ENCODE measurements around the gene OTOGL.
"Not testable (repeated sequence)": the region's sequence is repeated elsewhere in the genome, so short reads cannot be mapped to it uniquely, and the experiment has no call there.

Gene OTOGL

DNA sequence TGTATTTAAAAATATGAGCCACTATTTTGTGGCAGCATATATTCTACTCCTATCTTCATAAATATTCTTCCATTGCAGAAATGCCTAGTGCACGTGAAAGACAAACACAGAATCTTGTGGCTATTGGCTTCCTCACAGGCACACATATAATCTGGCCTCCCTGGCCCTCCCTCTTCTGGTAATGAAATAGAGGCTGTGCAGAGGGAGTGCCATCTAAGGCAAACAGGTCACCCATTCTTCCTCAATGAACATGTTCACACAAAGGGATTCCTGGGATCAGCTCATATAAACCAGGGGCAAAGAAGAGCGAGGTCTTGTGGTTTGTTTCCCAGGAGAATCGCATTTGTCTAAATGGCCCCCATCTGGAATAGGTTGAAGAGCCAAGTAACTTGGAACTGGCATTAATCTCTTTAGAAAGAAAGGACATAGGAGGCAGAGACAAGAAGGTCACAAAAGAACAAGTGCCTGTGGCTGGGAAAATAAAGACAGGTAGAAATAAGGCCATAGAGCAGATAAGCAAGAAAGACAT is 173.1 kb downstream of the OTOGL start:
- Histone ChIP-seq H3K36me3 (ENCODE audit: control insufficient read depth in 2 of 2, insufficient read depth in 2 of 2, low read length in 2 of 2) (no peaks in the 10 kb centered on the region), H3K4me3 (ENCODE audit: low read length in 2 of 2) (no peak overlapping the region), H3K27ac (ENCODE audit: low read length) (no peak overlapping the region), H3K9ac (ENCODE audit: low read length in 2 of 2) (no peak overlapping the region), H3K4me1 (ENCODE audit: control insufficient read depth, insufficient read depth, low read length) (peaks cover 2% of the 10 kb centered on the region), H3K9me3 (ENCODE audit: control insufficient read depth in 2 of 2, low read length in 2 of 2) (no peaks in the 10 kb centered on the region), H3K27me3 (ENCODE audit: control insufficient read depth in 1 of 2, insufficient read depth in 2 of 2, low read length in 2 of 2) (no peaks in the 10 kb centered on the region)

DNA sequence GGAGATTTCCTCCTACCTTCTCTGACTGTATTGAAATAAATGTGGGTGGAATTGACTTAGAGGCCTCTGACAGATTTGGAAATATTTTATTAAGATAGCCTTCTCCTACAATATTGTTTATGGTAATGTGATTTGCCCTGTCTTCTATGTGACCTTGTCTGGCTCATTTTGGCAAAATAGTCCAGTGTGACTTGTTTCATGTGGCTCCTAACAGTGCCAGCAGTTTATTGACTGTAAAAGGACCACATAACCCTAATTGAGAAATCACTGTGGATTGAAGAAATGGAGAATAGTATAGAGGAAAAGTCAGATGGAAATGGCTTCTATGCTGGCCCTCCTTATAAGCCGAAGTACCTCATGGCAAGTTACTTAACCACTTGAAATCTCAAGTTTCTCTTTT is 173.8 kb downstream of the OTOGL start:
- no peak overlapping the region for H3K4me3 ChIP-seq (ENCODE audit: low read length in 2 of 2)
- H3K36me3 ChIP-seq (ENCODE audit: control insufficient read depth in 2 of 2, insufficient read depth in 2 of 2, low read length in 2 of 2): no peaks in the 10 kb centered on the region
- no peak overlapping the region for H3K9ac ChIP-seq (ENCODE audit: low read length in 2 of 2)
- H3K27me3 ChIP-seq (ENCODE audit: control insufficient read depth in 1 of 2, insufficient read depth in 2 of 2, low read length in 2 of 2): no peaks in the 10 kb centered on the region
- peaks cover 2% of the 10 kb centered on the region for H3K4me1 ChIP-seq (ENCODE audit: control insufficient read depth, insufficient read depth, low read length)
- H3K27ac ChIP-seq (ENCODE audit: low read length): no peak overlapping the region
- H3K9me3 ChIP-seq (ENCODE audit: control insufficient read depth in 2 of 2, low read length in 2 of 2): no peaks in the 10 kb centered on the region

DNA sequence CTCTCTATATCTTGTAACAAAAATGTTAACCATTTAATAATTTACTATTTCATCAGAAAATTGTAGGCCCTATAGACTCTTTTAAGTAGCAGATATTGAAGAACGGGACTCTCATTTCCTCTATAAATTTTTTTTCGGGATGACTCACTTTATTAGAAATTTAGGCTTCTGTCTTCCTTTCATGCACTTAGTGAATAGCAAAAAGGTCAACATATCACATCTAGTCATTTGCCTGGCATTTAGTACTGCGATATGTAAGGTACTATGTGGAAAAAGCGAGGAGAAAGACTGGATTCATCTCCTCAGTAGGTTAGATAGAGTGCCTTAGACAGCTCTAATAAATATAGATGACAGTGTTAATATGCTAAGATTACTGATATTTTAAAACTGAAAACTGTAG is 178.4 kb downstream of the OTOGL start:
- Histone ChIP-seq H3K4me1 (ENCODE audit: control insufficient read depth, insufficient read depth, low read length) (no peaks in the 10 kb centered on the region), H3K9me3 (ENCODE audit: control insufficient read depth in 2 of 2, low read length in 2 of 2) (peaks cover 0 to 3% of the 10 kb centered on the region in 2 donors), H3K27me3 (ENCODE audit: control insufficient read depth in 1 of 2, insufficient read depth in 2 of 2, low read length in 2 of 2) (no peaks in the 10 kb centered on the region), H3K27ac (ENCODE audit: low read length) (no peak overlapping the region), H3K36me3 (ENCODE audit: control insufficient read depth in 2 of 2, insufficient read depth in 2 of 2, low read length in 2 of 2) (no peaks in the 10 kb centered on the region), H3K9ac (ENCODE audit: low read length in 2 of 2) (no peak overlapping the region), H3K4me3 (ENCODE audit: low read length in 2 of 2) (no peak overlapping the region)

DNA sequence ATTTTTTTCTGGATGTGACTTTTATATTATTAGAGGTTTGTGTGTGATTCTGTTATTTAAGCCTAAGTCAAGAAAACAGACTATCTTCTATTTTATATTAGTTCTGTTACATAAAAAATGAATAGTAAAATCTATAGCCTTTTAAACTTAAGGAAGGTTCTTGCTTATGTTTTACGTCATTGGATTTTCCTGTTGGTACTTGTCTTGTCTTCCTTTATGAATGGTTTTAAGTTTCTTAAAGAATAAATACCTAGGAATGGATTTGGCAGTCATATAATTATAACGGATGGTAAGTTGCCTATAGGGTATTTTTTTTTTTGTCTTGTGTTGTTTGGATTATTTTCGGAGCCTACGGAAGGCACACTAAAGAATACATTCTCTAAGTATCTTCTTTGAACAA is 182.9 kb downstream of the OTOGL start:
- H3K36me3 ChIP-seq (ENCODE audit: control insufficient read depth in 2 of 2, insufficient read depth in 2 of 2, low read length in 2 of 2): no peaks in the 10 kb centered on the region
- no peak overlapping the region for H3K27ac ChIP-seq (ENCODE audit: low read length)
- no peak overlapping the region for H3K9ac ChIP-seq (ENCODE audit: low read length in 2 of 2)
- H3K4me1 ChIP-seq (ENCODE audit: control insufficient read depth, insufficient read depth, low read length): no peaks in the 10 kb centered on the region
- peaks cover 0 to 3% of the 10 kb centered on the region in 2 donors for H3K9me3 ChIP-seq (ENCODE audit: control insufficient read depth in 2 of 2, low read length in 2 of 2)
- no peak overlapping the region for H3K4me3 ChIP-seq (ENCODE audit: low read length in 2 of 2)
- H3K27me3 ChIP-seq (ENCODE audit: control insufficient read depth in 1 of 2, insufficient read depth in 2 of 2, low read length in 2 of 2): no peaks in the 10 kb centered on the region

DNA sequence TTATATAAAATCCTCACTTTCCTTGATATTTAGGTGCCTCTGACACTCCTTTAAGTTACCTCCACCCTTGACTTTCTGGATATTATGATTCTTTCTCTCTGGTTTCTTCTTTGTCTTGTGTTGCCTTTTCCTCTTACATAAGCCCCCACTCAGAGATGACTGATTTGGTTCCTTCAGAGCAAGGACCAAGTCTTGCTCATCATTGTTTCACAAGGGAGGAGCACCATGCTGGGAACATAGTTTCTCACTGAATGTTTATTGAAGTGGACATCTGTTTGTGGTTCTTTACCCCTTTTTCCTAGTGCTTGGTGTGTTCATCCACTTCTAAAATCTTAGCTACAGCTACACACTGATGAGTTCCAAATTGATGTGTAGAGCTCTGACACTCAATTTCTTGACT is 183.4 kb downstream of the OTOGL start:
- Histone ChIP-seq H3K36me3 (ENCODE audit: control insufficient read depth in 2 of 2, insufficient read depth in 2 of 2, low read length in 2 of 2) (no peaks in the 10 kb centered on the region), H3K27ac (ENCODE audit: low read length) (no peak overlapping the region), H3K4me3 (ENCODE audit: low read length in 2 of 2) (no peak overlapping the region), H3K27me3 (ENCODE audit: control insufficient read depth in 1 of 2, insufficient read depth in 2 of 2, low read length in 2 of 2) (no peaks in the 10 kb centered on the region), H3K9ac (ENCODE audit: low read length in 2 of 2) (no peak overlapping the region), H3K4me1 (ENCODE audit: control insufficient read depth, insufficient read depth, low read length) (no peaks in the 10 kb centered on the region), H3K9me3 (ENCODE audit: control insufficient read depth in 2 of 2, low read length in 2 of 2) (peaks cover 0 to 3% of the 10 kb centered on the region in 2 donors)

DNA sequence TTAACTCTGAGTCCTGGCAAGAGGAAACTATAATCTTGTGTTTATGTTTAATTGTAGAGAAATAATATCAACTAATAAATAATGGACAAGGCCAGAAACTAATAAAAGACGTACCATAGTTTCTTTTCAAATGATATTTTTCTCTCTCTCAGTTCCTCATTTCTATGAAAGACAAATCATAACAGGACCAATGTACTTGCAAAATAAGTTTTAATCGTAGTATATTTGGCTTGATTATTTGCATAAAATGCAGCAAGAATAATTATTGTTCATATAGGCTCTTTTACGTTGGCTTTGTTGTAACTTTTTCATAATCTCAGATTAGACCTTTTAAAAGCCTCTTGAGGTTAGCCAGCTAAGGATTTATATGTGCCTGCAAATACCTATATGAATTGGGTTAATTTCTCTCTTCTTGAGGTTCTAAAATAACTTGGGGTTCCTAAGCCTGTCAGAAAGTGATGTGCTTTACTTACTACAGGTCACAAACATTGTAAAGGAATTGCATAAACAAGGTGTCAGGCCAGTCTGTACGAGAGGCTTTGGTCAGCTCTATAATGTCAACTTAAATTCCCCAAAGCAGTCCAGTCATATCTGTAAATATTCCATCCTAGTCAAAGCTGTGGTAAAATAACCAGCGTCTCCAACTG is 191.9 kb downstream of the OTOGL start:
- no peak overlapping the region for H3K27ac ChIP-seq (ENCODE audit: low read length)
- H3K9me3 ChIP-seq (ENCODE audit: control insufficient read depth in 2 of 2, low read length in 2 of 2): no peaks in the 10 kb centered on the region
- no peaks in the 10 kb centered on the region for H3K27me3 ChIP-seq (ENCODE audit: control insufficient read depth in 1 of 2, insufficient read depth in 2 of 2, low read length in 2 of 2)
- H3K4me3 ChIP-seq (ENCODE audit: low read length in 2 of 2): no peak overlapping the region
- no peak overlapping the region for H3K9ac ChIP-seq (ENCODE audit: low read length in 2 of 2)
- no peaks in the 10 kb centered on the region for H3K4me1 ChIP-seq (ENCODE audit: control insufficient read depth, insufficient read depth, low read length)
- H3K36me3 ChIP-seq (ENCODE audit: control insufficient read depth in 2 of 2, insufficient read depth in 2 of 2, low read length in 2 of 2): no peaks in the 10 kb centered on the region

DNA sequence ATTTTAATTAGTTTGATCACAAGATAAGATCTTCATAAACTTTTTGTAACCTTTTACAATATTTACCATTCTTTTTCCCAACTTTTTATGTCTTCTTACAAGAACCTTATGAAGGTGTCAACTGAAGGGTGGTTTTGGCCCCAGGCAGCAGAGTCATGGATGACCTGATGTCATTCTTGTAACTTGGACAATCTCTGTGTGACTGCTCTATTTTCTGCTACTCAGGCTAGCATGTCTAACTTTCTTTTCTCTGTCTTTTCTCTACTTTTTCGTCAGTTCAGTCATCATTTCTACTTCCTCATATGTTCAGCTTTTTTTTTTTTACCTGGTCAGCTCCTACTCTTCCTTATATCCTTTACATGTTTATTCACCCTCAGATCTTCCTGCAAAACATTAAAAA is 194.0 kb downstream of the OTOGL start:
- H3K9ac ChIP-seq (ENCODE audit: low read length in 2 of 2): no peak overlapping the region
- no peak overlapping the region for H3K4me3 ChIP-seq (ENCODE audit: low read length in 2 of 2)

DNA sequence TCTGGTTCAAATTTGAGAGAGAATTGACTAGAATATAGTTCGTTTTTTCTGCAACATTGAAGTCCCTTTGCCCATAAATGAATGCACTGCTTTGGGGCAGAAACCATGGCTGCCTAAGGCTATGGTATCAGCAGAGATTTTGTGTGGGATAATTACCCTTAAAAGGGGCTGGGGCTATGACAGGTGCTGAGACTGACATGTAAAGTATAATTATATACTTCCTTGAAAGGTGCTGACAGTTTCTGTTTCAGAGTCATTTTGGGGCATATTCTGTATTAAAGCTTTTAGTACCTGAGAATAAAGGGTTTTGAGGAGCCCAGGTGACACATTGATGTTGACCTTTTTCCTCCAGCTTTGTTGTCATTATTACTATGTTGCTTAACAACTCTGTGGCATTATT is 194.4 kb downstream of the OTOGL start:
- Histone ChIP-seq H3K9ac (ENCODE audit: low read length in 2 of 2) (no peak overlapping the region), H3K27me3 (ENCODE audit: control insufficient read depth in 1 of 2, insufficient read depth in 2 of 2, low read length in 2 of 2) (no peaks in the 10 kb centered on the region), H3K4me3 (ENCODE audit: low read length in 2 of 2) (no peak overlapping the region), H3K27ac (ENCODE audit: low read length) (no peak overlapping the region), H3K36me3 (ENCODE audit: control insufficient read depth in 2 of 2, insufficient read depth in 2 of 2, low read length in 2 of 2) (no peaks in the 10 kb centered on the region), H3K9me3 (ENCODE audit: control insufficient read depth in 2 of 2, low read length in 2 of 2) (no peaks in the 10 kb centered on the region), H3K4me1 (ENCODE audit: control insufficient read depth, insufficient read depth, low read length) (no peaks in the 10 kb centered on the region)

More for the DNA sequence above, 194.0 kb downstream of the OTOGL start:
- no peaks in the 10 kb centered on the region for H3K36me3 ChIP-seq (ENCODE audit: control insufficient read depth in 2 of 2, insufficient read depth in 2 of 2, low read length in 2 of 2)
- no peak overlapping the region for H3K27ac ChIP-seq (ENCODE audit: low read length)
- H3K27me3 ChIP-seq (ENCODE audit: control insufficient read depth in 1 of 2, insufficient read depth in 2 of 2, low read length in 2 of 2): no peaks in the 10 kb centered on the region
- no peaks in the 10 kb centered on the region for H3K9me3 ChIP-seq (ENCODE audit: control insufficient read depth in 2 of 2, low read length in 2 of 2)
- H3K4me1 ChIP-seq (ENCODE audit: control insufficient read depth, insufficient read depth, low read length): no peaks in the 10 kb centered on the region

DNA sequence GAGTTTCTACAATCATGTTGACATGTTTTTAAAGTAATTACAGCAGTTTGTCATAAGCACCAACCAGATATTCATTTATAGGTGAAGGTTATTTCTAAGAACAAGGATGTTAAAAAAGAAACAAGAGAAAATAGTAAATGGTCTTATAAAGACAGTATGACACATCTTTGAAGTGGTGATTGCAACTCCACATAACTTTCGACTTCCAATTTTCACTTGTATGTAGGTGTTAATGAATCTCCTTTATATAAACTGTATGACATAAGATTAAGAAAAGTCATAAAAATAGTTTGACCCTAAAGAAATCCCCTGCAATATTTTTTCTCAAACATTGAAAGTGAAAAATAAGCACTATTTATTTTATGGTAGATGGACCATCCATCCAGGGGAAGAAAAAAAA is 199.9 kb downstream of the OTOGL start:
- no peaks in the 10 kb centered on the region for H3K9me3 ChIP-seq (ENCODE audit: control insufficient read depth in 2 of 2, low read length in 2 of 2)
- H3K27ac ChIP-seq (ENCODE audit: low read length): no peak overlapping the region
- no peak overlapping the region for H3K4me3 ChIP-seq (ENCODE audit: low read length in 2 of 2)
- H3K9ac ChIP-seq (ENCODE audit: low read length in 2 of 2): no peak overlapping the region
- H3K4me1 ChIP-seq (ENCODE audit: control insufficient read depth, insufficient read depth, low read length): no peaks in the 10 kb centered on the region
- no peaks in the 10 kb centered on the region for H3K36me3 ChIP-seq (ENCODE audit: control insufficient read depth in 2 of 2, insufficient read depth in 2 of 2, low read length in 2 of 2)
- no peaks in the 10 kb centered on the region for H3K27me3 ChIP-seq (ENCODE audit: control insufficient read depth in 1 of 2, insufficient read depth in 2 of 2, low read length in 2 of 2)

DNA sequence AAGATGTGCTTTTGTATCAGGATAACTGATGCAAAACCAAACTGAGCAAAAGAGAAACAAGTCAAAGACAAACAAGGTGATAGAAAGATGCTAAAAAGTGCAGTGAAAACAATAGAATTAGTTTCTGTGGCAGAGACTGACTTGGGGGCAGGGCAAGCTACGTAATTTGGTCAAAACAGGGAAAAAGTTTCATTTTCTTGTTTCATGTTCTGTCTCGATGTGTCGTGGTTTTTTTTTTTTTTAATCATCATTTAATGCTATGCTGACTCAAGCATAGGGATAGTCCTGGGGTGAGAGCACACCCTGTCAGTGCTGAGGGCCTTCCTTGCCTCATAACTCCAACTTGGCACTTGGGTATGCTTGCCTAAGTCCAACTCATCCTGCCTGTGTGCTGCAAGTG is 200.6 kb downstream of the OTOGL start:
- Histone ChIP-seq H3K9ac (ENCODE audit: low read length in 2 of 2) (no peak overlapping the region), H3K27me3 (ENCODE audit: control insufficient read depth in 1 of 2, insufficient read depth in 2 of 2, low read length in 2 of 2) (no peaks in the 10 kb centered on the region), H3K9me3 (ENCODE audit: control insufficient read depth in 2 of 2, low read length in 2 of 2) (no peaks in the 10 kb centered on the region), H3K27ac (ENCODE audit: low read length) (no peak overlapping the region), H3K4me3 (ENCODE audit: low read length in 2 of 2) (no peak overlapping the region), H3K4me1 (ENCODE audit: control insufficient read depth, insufficient read depth, low read length) (no peaks in the 10 kb centered on the region), H3K36me3 (ENCODE audit: control insufficient read depth in 2 of 2, insufficient read depth in 2 of 2, low read length in 2 of 2) (no peaks in the 10 kb centered on the region)

DNA sequence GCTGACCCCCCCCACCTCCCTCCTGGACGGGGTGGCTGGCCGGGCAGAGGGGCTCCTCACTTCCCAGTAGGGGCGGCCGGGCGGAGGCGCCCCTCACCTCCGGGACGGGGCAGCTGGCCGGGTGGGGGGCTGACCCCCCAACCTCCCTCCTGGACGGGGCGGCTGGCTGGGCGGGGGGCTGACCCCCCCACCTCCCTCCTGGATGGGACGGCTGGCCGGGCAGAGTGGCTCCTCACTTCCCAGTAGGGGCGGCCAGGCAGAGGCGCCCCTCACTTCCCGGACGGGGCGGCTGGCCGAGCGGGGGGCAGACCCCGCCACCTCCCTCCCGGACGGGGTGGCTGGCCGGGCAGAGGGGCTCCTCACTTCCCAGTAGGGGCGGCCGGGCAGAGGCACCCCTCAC is 208.1 kb downstream of the OTOGL start:
- not testable (repeated sequence) for H3K9ac ChIP-seq (ENCODE audit: low read length in 2 of 2); H3K9me3 ChIP-seq (ENCODE audit: control insufficient read depth in 2 of 2, low read length in 2 of 2); H3K27me3 ChIP-seq (ENCODE audit: control insufficient read depth in 1 of 2, insufficient read depth in 2 of 2, low read length in 2 of 2); H3K27ac ChIP-seq (ENCODE audit: low read length); H3K36me3 ChIP-seq (ENCODE audit: control insufficient read depth in 2 of 2, insufficient read depth in 2 of 2, low read length in 2 of 2); H3K4me3 ChIP-seq (ENCODE audit: low read length in 2 of 2); H3K4me1 ChIP-seq (ENCODE audit: control insufficient read depth, insufficient read depth, low read length)

Data from stomach smooth muscle (tissue), 2 donors.